Measurements from ENCODE around the gene SCGB1C1. TPM values are rescaled to one million over a fixed set of nuclear protein-coding genes. Genes with fewer than 3 reads are reported as not detected.
A peak's percentile ranks its signal among the peaks of the same experiment; 100 is the strongest.

SCGB1C1 gene
- total RNA-seq, 1 experiment from 2014 or later, result not detected

DNA sequence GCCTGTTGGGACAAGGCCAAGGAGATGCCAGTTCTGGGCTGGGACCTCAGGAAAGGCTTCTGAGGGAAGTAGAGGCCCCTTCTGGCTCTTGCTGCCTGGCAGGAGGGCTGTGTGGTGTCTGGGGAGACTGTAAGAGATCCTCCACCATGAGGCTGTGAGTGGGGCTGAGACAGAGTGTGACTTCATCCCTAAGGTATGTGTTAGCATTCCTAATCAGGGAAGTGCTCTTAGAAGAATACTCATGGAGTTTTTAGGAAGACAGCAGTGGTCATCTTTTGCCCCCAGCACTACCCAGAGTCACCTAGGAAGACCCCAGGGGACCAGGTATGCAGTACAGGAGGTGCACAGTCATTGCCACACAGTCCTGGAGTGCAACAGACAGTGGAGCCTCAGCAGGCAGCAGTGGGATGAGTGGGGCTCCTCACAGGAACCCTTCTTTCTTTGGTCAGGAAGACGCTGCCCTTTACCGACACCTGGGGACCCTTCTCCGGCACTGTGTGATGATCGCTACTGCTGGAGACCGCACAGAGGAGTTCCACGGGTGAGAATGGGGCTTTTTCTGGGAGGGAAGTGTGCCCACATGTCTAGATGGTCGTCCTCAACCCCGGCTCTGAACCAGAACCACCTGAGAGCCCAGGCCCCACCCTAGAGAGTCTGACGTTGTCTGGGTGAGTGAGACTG, 17.4 kb downstream of the SCGB1C1 start:
- RAD21 ChIA-PET (ENCODE audit: low non-redundant PET in 1 of 2, low total read pairs in 2 of 2, uncharacterized antibody in 2 of 2, unreplicated experiment in 2 of 2), result no interaction called here
- H4K20me1 ChIP-seq (ENCODE audit: insufficient read depth), result no peaks in the 10 kb centered on the region
- H3K27me3 ChIP-seq (ENCODE audit: insufficient read depth, low read length), result no peaks in the 10 kb centered on the region
- intact Hi-C loops (cut with micrococcal nuclease), result no loop called here
- peaks cover 39 to 55% of the 10 kb centered on the region in 2 experiments for H3K36me3 ChIP-seq (ENCODE audit: control insufficient read depth in 1 of 2, insufficient read depth in 2 of 2, low read length in 2 of 2)
- peaks cover 16 to 24% of the 10 kb centered on the region in 2 experiments for H3K4me1 ChIP-seq (ENCODE audit: control insufficient read depth in 1 of 2, insufficient read depth in 2 of 2, low read length in 2 of 2)
- peak overlapping the region; percentile 91 for H3K4me2 ChIP-seq (ENCODE audit: low read length)
- TF ChIP-seq TCF7L2 (IDR thresholded peaks at IDR 0.05; ENCODE audit: borderline replicate concordance, extremely low read depth, insufficient read depth, insufficient read length) (no peak), CEBPB (IDR thresholded peaks at IDR 0.05; ENCODE audit: low read depth) (no peak), JUND (IDR thresholded peaks at IDR 0.05) (no peak), CBX3 (IDR thresholded peaks at IDR 0.05; ENCODE audit: low read depth) (no peak), YY1 (IDR thresholded peaks at IDR 0.05; ENCODE audit: extremely low read depth, insufficient replicate concordance, low read depth, low read length) (no peak), ELF1 (IDR thresholded peaks at IDR 0.05; ENCODE audit: borderline replicate concordance, low read depth) (no peak), FOSL1 (IDR thresholded peaks at IDR 0.05; ENCODE audit: low read depth) (no peak), POLR2AphosphoS5 (IDR thresholded peaks at IDR 0.05; ENCODE audit: low read depth, low read length) (no peak), EZH2 (IDR thresholded peaks at IDR 0.05) (no peak), ZNF274 (IDR thresholded peaks at IDR 0.05; ENCODE audit: low read depth, low read length) (no peak), SIN3A (IDR thresholded peaks at IDR 0.05; ENCODE audit: low read depth) (no peak), ZFX (IDR thresholded peaks at IDR 0.05) (no peak), EZH2phosphoT487 (IDR thresholded peaks at IDR 0.05; ENCODE audit: borderline replicate concordance) (no peak), RAD21 (IDR thresholded peaks at IDR 0.05; ENCODE audit: low read depth) (no peak), EGR1 (IDR thresholded peaks at IDR 0.05; ENCODE audit: low read depth) (no peak)
- TF ChIP-seq, protein P1, sequence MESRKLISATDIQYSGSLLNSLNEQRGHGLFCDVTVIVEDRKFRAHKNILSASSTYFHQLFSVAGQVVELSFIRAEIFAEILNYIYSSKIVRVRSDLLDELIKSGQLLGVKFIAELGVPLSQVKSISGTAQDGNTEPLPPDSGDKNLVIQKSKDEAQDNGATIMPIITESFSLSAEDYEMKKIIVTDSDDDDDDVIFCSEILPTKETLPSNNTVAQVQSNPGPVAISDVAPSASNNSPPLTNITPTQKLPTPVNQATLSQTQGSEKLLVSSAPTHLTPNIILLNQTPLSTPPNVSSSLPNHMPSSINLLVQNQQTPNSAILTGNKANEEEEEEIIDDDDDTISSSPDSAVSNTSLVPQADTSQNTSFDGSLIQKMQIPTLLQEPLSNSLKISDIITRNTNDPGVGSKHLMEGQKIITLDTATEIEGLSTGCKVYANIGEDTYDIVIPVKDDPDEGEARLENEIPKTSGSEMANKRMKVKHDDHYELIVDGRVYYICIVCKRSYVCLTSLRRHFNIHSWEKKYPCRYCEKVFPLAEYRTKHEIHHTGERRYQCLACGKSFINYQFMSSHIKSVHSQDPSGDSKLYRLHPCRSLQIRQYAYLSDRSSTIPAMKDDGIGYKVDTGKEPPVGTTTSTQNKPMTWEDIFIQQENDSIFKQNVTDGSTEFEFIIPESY (IDR thresholded peaks at IDR 0.05; ENCODE audit: extremely low read depth, insufficient replicate concordance, low read length), result no peak
- TF ChIP-seq, protein P2, sequence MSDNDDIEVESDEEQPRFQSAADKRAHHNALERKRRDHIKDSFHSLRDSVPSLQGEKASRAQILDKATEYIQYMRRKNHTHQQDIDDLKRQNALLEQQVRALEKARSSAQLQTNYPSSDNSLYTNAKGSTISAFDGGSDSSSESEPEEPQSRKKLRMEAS (IDR thresholded peaks at IDR 0.05), result no peak
- TF ChIP-seq, protein P3, sequence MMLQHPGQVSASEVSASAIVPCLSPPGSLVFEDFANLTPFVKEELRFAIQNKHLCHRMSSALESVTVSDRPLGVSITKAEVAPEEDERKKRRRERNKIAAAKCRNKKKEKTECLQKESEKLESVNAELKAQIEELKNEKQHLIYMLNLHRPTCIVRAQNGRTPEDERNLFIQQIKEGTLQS (IDR thresholded peaks at IDR 0.05), result no peak
- TF ChIP-seq, protein P4, sequence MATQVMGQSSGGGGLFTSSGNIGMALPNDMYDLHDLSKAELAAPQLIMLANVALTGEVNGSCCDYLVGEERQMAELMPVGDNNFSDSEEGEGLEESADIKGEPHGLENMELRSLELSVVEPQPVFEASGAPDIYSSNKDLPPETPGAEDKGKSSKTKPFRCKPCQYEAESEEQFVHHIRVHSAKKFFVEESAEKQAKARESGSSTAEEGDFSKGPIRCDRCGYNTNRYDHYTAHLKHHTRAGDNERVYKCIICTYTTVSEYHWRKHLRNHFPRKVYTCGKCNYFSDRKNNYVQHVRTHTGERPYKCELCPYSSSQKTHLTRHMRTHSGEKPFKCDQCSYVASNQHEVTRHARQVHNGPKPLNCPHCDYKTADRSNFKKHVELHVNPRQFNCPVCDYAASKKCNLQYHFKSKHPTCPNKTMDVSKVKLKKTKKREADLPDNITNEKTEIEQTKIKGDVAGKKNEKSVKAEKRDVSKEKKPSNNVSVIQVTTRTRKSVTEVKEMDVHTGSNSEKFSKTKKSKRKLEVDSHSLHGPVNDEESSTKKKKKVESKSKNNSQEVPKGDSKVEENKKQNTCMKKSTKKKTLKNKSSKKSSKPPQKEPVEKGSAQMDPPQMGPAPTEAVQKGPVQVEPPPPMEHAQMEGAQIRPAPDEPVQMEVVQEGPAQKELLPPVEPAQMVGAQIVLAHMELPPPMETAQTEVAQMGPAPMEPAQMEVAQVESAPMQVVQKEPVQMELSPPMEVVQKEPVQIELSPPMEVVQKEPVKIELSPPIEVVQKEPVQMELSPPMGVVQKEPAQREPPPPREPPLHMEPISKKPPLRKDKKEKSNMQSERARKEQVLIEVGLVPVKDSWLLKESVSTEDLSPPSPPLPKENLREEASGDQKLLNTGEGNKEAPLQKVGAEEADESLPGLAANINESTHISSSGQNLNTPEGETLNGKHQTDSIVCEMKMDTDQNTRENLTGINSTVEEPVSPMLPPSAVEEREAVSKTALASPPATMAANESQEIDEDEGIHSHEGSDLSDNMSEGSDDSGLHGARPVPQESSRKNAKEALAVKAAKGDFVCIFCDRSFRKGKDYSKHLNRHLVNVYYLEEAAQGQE (IDR thresholded peaks at IDR 0.05; ENCODE audit: low read depth), result no peak
- CTCF ChIA-PET, result no interaction called here
- DNase-seq (ENCODE audit: low read depth, low spot score) (no peak), ATAC-seq (no peak)
- peak overlapping the region; percentile 94 for H3K27ac ChIP-seq (ENCODE audit: low read depth, low read length)
- peaks cover 62% of the 10 kb centered on the region for H3K79me2 ChIP-seq (ENCODE audit: insufficient read depth, low read length)
- no TSS peak for BruUV-seq (replicated peaks)
- H3K9me2 ChIP-seq (ENCODE audit: insufficient read depth), result no peaks in the 10 kb centered on the region
- peak overlapping the region; percentile 76 to 99 for H3K4me3 ChIP-seq (replicated peaks in 1 of 2; ENCODE audit: low read depth in 1 of 2, low read length in 2 of 2)
- no peak overlapping the region for H2AFZ ChIP-seq (ENCODE audit: low read depth, low read length, poor library complexity, severe bottlenecking)
- POLR2A ChIA-PET, result no interaction called here
- H3K9me3 ChIP-seq (ENCODE audit: control insufficient read depth in 1 of 2, insufficient read depth in 1 of 2, low read depth in 1 of 2, low read length in 2 of 2), result no peaks in the 10 kb centered on the region
- H3K9ac ChIP-seq (ENCODE audit: low read length), result peak overlapping the region; percentile 89
